NCI-H1092 (cell line): ENCODE measurements around the gene CIDEA.

Source experiments
- DNase-seq: peaks from one replicate; lab custom pipeline; 2025; lab: John Stamatoyannopoulos, UW

Gene CIDEA

DNA sequence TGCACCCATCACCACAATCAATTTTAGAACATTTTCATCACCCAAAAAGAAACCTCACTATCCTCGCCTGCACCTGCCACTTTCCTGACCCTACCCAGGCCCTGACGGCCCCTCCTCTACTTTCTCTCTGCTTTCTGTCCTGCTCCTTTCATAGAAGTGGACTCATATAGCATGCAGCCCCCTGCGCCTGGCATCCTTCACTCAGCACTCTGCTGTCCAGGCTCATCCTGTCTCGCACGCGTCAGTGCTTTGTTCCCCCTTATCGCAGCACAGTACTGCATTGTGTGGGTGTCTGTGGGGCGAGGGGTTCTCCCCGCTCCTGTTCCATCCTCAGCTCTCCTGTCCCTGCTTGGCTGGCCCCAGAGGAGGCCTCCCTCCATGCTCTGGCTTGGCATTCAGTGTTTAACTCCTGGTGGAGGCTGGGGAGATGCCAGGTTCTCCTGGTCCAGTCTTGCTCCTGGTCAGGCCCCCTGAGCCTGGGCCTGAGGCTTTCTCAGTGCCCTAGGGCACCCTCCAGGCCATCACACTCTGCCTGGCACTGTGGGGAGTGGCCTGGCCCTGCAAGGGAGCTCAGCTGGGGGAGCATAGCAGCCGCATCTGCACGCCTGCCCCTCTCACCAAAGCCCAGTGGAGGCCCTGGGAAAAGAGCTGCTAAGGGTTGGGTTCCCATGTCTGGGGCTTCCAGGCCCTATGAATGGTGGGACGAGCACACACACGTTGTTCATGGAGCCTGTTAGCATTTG, 47.3 kb downstream of the CIDEA start:
- DNase-seq = no peak

DNA sequence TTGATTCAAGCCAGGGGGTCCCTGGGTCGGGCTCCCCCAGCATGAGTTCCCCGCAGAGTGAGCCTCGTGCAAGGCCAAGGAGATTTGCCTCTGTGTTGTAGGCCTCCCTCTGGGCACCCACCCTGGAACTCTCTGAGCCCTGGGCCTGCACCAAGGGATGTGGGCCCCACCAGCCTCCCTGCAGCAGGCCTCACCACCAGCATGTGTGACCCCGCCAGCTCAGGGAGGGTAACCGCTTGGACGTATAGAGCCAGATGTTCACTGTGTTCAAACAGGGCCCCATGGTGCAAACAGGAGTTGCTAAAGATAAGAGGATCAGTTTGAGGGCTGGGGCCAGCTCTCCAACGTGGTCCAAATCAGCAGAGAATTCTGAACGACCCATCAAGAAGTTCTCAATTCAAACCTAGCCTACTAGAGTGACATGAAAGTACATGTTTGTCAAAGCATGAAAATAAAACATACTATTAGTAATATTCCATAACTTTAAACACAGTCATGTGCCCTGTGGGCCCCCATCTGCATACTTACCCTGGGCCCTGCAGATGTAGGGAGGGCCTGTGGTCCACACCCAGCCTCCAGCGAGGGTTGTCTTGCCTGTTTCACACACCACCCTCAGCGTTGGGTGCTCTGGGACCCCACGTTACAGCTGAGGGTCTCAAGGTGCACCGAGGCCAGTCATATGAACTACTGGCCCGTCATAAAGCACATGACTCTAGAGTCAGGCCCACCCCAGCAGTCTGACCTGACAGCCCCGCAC, 48.4 kb downstream of the CIDEA start:
- no peak for DNase-seq

DNA sequence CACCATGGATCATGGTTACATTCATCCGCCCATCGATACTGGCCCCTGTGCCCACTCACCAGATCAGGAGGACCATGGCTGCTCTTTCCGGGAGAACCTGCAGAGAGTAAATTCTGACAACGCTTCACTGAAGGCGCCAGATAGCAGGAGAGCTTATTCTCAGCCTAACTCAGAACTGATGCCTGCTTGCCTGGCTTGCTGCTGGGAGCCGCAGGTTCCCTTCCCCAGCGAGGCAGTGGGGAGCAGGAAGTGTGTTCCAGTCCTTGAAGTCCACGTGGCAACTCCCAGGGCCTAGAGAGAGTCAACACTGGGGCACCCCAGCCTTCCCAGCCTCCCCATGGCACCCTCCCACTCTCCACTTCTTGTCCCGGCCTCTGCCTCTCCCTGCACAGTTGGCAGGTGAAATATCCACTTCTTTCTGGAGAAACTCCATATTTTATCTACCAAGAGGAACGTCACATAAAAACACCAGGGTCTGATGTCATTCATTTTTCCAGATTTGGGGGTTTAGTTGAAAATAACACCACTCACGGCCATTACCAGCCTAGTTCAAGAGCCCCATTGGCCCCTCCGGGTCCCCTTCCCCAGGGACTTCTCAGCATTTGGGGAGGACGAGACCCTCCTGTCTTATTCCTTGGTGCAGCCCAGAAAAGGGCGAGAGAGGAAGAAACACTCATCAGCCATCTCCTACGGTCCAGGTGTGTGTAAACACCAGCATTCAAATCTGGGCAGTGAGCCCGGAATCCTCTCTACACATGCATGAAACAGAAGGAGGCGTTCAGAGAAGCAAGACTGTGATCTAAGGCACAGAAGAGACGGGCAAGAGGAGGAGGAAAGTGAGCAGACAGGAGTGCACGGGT, 50.4 kb downstream of the CIDEA start:
- DNase-seq = peak; percentile 35

DNA sequence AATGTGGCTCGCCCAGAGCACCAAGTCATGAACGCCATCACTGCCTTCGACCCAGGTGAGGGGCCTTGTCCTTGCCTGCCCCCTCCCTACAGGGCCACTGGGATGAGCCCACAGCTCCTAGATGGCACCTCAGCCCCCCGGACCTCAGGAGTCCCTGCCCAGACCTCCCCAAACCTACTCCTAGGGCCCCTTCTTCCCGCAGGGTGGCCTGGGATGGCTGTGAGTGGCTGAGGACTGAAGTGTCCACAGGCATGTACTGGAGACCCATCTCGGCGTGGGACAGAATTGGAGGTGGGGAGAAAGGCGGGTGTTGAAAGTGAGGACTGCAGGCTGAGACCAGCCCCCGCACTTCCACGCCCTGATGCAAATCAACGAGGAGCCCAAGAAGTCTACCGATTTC, 51.0 kb downstream of the CIDEA start:
- no peak for DNase-seq

DNA sequence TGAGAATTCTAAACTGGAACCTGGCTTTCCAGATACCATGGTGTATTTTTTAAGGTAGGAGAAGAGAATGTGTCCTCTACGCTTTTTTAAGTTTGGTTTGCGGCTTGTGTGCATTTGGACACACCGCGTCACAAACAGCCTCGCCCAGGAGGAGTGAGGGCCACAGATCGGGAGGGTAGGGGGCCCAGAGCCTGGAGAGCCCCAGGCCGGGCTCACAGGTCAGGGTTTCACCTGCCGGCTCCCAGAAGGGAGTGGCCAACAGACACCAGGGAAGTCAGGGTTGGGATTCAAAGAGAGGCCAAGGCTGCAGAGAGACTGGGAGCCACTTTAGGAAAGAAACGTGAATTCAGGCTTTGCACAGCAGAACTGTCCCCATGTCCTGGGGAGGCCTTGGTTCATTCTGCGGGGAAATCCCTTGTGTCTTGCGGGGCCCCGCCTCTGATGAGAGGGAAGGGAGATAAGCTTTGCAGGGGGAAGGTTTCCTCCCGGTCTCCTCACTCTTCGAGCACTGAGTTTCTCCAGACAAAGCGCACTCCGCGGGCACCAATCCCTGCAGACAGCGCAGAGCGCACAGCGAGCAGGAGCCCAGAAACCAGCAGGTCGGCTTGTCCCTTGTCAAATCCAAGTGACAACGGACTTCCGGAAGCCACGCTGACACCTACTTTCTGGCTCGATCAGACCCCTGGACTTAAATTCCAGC, 51.9 kb downstream of the CIDEA start:
- DNase-seq = no peak

DNA sequence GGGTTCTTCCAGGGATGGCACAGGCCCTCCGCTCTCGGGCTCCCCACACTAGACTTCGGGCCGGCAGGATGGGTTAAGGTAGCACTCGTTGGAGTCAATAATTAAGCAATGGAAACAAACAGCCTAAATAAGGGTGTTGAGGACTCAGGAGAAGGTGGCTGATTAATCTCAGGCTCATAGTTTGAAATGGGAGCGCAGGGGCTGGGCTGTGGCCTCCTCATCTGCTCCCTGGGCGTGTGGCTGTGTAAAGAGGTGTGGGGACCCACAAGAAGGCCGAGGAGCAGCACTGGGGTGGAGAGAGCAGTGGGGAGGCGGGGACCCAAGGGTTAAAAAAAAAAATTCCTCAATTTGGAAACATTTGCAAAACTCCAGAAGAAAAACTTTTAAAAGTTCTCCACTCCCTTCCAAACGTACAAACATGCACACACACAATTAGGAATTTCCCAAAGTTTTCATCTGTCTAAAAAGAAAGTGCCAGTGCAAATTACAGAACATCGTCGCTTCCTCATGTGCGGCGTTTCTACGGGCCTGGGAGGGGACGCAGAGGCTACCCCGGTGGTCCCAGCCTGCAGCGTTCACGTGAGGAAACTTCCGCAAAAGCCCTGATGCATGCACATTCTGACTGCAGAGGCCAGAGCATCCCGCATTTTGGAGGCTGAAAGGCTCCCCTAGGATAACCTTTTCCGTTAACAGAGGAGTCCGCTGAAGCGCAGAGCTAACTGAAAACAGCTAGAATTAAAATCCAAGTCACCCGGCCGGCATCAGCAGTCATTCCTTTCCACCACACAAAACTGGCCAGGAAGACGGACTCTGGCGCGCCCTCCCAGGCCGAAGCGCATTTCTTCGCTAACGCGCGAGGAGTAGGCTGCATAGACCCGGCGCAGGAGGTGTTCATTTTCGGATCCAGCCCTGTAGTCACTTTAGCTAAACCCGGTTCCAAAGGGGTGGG, 52.9 kb downstream of the CIDEA start:
- no peak for DNase-seq

DNA sequence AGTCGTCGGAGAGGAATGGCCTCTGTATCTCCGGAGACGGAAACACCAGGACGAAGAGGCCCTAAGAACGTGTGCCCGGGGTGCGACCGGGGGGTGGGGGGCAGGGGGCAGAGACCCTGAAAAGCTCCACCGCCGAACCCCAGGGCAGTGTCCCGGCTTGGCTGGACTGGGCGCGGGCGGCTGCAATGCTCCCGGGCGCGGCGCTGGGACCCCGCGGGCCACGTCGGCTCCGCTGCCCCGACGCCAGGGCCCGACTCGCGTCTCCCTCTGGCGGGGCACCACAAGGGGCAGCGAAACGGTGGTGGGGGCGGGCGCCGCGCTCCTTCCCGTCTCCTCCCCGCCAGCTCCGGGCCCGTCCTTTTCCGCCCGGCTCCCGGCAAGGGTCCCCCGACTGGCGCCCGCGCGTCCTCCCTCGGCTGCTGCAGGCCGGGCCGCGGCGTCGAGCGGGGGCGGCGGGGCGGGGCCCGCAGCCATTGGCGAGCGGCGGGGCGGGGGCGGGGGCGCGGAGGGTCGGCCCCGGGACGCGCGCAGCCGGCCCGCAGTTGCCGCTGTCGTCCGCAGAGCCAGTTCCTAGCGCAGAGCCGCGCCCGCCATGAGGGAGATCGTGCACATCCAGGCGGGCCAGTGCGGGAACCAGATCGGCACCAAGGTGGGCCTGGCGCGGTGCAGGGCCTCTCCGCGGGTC, 53.7 kb downstream of the CIDEA start, which contains the start of gene TUBB6:
TUBB6 (plus strand) TSS at position 541 of the 685 bp plus-strand sequence; CDS start at position 593, 52 bp downstream.
- no peak for DNase-seq

DNA sequence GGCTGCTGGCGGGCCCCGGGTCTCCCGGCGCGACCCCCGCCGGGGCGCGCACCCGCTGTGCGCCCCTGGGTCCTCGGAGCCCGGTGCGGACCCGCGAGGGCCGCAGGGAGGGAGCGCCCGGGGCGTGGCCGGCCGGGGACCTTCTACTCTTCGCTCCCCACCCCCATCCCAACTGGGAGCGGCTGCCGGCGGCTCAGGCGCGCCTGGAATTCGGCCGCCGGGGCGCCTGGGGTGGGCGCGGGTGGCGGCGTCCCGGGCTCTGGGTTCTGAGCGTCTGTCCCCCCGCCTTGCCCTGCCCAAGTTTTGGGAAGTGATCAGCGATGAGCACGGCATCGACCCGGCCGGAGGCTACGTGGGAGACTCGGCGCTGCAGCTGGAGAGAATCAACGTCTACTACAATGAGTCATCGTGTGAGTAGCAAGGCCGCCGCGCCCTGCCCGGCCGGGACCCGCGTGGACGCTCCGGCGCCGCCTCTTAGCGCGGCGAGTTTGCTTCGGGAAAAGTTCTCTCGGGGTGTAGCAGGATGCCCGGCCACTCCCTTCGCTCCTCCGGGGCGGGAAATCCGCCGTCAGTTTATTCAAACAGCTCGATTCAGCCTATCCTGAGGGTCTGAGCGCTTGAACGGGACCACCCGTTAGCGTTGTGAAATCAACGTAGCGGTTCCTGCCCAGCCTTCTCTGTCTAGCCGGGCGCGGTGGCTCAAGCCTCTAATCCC, 54.4 kb downstream of the CIDEA start:
- no peak for DNase-seq

DNA sequence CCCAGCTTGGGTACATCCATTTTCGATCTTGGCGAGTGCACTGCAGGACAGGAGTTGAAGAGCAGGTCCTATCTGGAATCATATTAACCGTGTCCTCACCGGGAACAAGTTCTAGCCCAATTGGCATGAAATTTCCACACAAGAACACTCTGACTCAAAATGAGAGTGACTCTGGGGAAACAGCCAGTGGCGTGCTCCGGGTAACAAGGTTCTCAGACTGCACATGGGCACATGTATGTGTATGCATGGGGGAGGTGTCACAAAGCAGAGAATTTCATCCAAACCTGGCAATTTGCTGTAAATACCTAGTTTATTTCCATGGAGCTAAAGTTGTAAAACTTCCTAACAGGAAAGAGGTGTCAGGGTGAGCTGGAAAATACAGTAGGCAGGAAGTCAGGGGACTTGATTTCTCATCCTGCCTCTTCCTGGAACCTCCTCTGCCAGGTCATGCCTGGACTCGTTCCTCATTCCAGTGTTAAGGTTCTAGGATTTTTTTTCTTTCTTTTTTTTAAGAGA, 55.6 kb downstream of the CIDEA start:
- no peak for DNase-seq

DNA sequence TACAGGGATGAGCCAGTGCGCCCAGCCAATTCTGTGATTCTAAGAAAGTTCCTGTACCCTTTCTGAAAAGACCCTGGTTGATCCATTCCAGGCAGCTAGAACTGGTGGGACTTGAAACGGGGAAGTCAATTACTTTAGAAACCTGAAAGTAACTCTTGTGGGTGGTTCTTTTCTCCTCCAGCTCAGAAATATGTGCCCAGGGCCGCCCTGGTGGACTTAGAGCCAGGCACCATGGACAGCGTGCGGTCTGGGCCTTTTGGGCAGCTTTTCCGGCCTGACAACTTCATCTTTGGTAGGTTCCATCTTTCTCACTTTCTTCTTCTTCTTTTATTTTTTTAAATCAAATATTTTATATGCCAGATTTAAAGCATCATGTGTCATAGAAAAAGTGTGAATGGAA, 56.6 kb downstream of the CIDEA start:
- no peak for DNase-seq

DNA sequence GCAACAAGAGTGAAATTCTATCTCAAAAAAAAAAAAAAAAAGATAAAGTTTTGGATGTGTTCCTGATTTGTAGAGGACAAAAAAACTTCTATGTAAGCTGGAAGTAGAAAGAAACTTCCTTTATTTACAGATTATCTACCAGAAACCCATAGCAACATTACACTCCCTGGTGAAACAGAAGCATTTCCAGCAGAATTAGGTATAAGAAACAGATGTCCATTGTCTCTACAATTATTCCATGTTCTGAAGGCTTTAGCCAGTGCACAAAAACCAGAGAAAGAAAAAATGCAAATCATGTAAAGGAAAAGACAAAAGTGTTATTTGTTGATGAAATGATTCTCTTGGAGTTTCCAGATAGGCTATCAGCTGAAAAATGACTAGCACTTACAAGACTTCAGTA, 58.8 kb downstream of the CIDEA start:
- DNase-seq = no peak

DNA sequence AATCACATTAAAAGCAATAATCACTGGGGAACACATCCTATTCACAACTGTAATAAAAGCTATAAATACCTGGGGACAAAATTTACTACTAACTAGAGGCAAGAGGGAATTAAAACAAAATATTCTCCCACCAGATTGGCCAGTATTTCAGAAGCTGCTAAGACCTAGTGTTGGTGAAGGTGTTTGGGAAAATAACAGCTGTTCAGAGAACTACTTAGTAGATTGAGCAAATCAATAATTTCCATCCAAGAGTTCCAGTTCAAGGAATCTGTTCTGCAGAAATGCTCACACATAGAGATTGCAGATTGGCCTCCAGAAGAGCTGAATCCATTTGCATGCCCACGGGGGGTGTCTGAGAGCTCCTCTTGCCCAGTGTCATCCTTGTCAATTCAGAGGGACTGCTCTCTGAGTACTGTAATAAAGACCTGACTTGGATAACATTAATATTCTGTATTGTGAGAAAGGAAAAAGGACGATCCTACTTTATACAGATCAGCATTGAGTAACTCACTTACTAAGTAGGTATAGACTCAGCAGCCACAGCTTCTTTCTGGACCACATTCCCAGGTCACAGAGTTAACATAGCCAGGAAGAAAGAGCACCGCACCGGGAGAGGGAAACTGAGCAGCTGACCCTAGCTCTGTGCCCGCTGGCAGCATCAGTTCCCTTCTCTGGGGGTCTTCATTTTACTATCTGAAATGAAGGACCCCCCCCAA, 59.5 kb downstream of the CIDEA start:
- no peak for DNase-seq

DNA sequence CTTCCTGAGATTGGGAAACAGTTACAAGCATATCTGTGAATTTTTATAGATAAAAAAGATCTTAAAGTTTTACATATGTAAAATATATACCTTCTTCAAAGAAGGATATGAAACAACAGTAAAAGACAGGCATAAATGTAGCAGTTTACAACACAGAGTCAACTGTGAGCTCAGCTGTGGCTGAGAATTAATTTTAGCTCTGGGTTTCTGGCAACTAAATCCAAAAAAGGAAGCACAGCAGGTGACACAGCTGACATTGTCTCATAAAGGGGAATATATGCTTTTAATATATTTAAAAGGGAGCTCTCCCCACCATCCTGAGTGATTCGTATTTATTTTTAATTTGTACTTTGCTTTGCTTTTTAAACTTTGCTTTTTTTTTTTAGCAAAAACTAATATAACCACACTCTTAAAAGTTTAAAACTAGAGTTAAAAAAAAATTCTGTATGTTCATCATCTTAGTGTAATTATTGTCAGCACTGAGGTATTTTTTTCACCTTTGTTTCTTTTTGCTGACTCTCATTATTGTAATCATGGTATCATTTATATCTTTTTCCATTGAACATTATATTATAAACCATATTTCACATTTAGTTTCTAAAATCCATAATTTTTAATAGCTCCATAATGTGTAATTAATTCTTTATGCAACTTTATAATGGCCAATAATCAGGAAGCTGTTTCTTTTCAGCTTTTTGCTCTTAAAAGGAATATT, 60.6 kb downstream of the CIDEA start:
- DNase-seq = no peak

DNA sequence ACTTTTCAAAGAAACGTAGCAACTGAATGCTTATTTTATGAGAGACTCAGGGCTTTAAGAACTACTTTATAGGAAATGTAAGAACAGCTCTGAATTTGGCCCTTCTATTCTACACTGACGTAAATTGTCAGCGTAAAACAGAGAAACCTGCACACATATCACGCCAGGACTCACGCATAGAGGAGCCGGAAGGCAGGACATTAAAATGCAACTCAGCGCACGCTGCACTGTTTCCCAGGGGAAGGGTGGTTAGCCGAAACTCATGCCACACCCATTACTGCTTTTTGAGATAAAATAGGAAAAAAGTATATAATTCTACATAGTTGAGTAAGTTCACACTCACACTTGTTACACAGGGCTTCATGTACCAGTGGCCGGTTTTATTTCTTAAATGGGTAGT, 61.3 kb downstream of the CIDEA start:
- DNase-seq = no peak

DNA sequence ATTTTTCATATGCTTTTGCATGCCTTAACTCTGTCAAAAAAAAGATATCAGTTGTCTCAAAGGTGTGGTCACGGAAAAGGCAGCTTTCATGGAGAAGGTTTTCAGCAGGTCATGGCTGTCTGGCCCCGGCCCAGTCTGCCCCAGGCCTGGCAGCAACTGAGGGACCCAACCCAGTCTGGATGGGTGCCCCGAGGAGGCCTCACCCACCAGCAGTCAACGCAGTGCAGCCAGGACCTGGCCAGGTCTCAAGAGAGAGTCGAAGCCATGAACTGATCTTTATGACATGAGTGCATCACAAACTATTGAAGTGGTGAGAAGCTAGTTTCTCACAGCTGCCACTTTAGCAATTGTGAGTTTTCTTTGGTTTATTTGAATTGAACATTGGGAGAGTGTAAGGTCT, 61.8 kb downstream of the CIDEA start:
- no peak for DNase-seq

DNA sequence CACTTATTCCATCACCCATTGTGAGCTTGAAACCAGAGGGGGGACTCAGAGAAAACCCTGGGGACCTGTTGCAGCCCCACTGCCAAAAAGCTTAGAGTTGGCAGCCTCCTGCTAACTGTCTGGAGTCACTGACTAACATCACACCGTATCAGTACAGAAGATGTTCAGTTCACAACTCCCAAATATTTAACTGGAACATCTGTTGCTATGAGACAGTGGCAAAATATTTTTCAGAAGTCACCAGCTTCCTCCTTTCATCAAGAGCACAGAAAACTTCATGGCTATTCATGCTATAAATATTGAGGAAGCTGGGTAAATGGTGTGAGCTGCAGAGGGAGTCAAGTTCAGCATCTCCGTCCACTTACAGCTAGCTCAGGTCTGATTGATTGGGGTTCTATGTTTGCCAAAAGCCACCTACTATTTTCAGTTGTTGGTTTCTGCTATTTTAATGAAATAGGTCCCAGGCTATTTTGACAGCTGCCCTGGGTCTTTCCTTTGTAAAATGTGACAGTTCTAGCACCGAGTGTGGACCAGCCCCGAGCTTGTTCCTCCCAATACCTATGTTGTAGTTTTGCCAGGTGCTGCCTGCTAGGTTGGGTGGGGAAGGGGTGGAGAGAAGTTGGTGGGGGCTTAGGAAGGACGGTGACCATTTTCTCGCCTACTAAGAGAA, 63.6 kb downstream of the CIDEA start:
- DNase-seq = no peak

DNA sequence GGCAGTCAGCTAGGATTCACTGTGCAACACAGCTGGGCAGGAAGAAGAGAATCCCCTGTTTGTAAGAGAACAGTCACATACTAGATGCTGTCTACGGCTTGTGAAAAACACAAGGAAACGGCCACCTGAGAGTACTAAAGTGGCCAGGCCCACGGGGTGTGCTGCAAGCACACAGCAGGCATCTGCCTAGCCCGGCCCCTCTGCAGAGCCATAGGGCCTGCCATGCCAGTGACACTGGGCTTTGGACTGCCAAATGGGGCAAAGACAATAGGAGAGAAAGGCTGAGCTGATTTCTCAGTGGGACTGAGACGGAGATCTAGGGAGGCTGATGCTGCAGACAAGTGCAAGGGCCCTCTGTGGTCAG, 64.2 kb downstream of the CIDEA start:
- DNase-seq = no peak

DNA sequence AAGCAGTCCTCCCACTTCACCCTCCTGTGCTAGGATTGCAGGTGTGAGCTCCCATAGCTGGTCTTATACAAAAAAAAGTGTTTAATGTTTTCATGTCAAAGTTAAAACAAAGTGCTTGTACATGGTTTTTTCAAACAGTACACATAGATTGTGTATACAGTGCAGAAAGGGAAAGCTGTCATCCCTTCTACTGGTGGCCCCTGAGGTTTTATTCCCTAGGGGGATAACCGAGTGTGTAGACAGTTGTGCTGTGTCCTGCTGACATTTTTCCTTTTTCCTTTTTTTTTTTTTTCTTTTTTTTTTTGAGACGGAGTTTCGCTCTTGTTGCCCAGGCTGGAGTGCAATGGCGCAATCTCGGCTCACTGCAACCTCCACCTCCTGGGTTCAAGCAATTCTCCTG, 64.7 kb downstream of the CIDEA start:
- no peak for DNase-seq
